GM23338 (cell line): Measurements from ENCODE around the gene UBE2E2.

Experiments used
- CREB1 ChIP-seq: fragments of 250-450 bp; sonication (Bioruptor Pico); IDR thresholded peaks from 2 replicates; pipeline ENCODE4 v1.5.0; 2020; ENCODE audit warnings: low read depth, mild to moderate bottlenecking, moderate library complexity
- EZH2phosphoT487 ChIP-seq: fragments of 200-600 bp; sonication (generic); IDR thresholded peaks from one replicate; pipeline ENCODE4 v1.8.1; 2018; ENCODE audit warnings: antibody characterized with exemption; ENCODE audit not compliant: unreplicated experiment
- TF ChIP-seq, protein P1 (sequence below), 2 experiments: fragments of 200-600 bp in 1 of 2; sonication (generic) in 1 of 2; conservative IDR thresholded peaks; 2 replicates each; pipeline versions ENCODE4 v1.5.1 to v1.6.1; 2016 to 2017; ENCODE audit warnings: antibody characterized with exemption in 2 of 2, low read depth in 2 of 2, mild to moderate bottlenecking in 2 of 2, moderate library complexity in 1 of 2

DNA sequence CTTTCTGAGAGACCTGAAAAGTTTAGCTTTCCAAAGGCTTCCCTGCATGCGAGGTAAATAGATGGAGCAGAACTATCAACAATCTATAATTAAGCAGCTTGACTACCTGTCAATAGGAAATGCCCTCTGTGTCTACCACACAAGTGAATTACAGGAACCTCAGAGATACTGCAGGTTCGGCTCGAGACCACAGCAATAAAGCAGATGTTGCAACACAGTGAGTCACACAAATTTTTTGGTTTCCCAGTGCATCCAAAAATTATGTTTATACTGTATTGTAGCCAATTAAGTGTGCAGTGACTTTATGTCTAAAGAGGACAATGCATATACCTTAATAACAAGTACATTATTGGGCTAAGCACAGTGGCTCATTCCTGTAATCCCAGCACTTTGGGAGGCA, 252.0 kb downstream of the UBE2E2 start:
- TF ChIP-seq, protein P1, sequence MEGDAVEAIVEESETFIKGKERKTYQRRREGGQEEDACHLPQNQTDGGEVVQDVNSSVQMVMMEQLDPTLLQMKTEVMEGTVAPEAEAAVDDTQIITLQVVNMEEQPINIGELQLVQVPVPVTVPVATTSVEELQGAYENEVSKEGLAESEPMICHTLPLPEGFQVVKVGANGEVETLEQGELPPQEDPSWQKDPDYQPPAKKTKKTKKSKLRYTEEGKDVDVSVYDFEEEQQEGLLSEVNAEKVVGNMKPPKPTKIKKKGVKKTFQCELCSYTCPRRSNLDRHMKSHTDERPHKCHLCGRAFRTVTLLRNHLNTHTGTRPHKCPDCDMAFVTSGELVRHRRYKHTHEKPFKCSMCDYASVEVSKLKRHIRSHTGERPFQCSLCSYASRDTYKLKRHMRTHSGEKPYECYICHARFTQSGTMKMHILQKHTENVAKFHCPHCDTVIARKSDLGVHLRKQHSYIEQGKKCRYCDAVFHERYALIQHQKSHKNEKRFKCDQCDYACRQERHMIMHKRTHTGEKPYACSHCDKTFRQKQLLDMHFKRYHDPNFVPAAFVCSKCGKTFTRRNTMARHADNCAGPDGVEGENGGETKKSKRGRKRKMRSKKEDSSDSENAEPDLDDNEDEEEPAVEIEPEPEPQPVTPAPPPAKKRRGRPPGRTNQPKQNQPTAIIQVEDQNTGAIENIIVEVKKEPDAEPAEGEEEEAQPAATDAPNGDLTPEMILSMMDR (conservative IDR thresholded peaks at IDR 0.05; ENCODE audit: low read depth in 2 of 2), result no peak
- TF ChIP-seq EZH2phosphoT487 (no peak), CREB1 (no peak)
